Fibroblast of the aortic adventitia (primary cell): ENCODE data around the gene TRMT61A. TPM values are rescaled to one million over a fixed set of nuclear protein-coding genes. Genes with fewer than 3 reads are reported as not detected.

Experiments used
- DNase-seq: peaks from one replicate; pipeline ENCODE4 v3.0.0-alpha.2; 2010; ENCODE audit warnings: low read depth
- H3K4me3 ChIP-seq: 2 replicates; pipeline ENCODE4 v1.5.1; 2011; ENCODE audit warnings: low read depth, mild to moderate bottlenecking, control low read depth, low read length, moderate library complexity
- CTCF ChIP-seq: IDR thresholded peaks from 2 replicates; pipeline ENCODE4 v1.5.1; 2011; ENCODE audit warnings: mild to moderate bottlenecking, low read length, control low read depth, inconsistent platforms; ENCODE audit not compliant: insufficient read depth
- total RNA-seq: library from RNA; depleted of rRNA; stranded (reverse); fragments of >200 nt; gene quantifications from 2 replicates; pipeline ENCODE4 v1.2.3, GENCODE V29; 2012; ENCODE audit warnings: low replicate concordance

The TRMT61A gene
- total RNA-seq, 1 donor, result 9.2 TPM

GRCh38 chr14:103532216-103533136, 3.5 kb downstream of the TRMT61A start:
- no peak for DNase-seq
- no peak overlapping the region for H3K4me3 ChIP-seq
- no peak for TF ChIP-seq CTCF

- H3K4me3 ChIP-seq, result no peak overlapping the region
- TF ChIP-seq CTCF, result no peak
- DNase-seq, result no peak
Observed at GRCh38 chr14:103533137-103533998, 4.4 kb downstream of the TRMT61A start.

- no peak for TF ChIP-seq CTCF
- H3K4me3 ChIP-seq, result no peak overlapping the region
- DNase-seq, result no peak
Observed at GRCh38 chr14:103533999-103534575, 5.1 kb downstream of the TRMT61A start.

- DNase-seq, result no peak
- no peak for TF ChIP-seq CTCF
- H3K4me3 ChIP-seq, result no peak overlapping the region
Observed at GRCh38 chr14:103534576-103535061, 5.6 kb downstream of the TRMT61A start.

- DNase-seq, result no peak
- no peak for TF ChIP-seq CTCF
- no peak overlapping the region for H3K4me3 ChIP-seq
Observed at GRCh38 chr14:103535081-103535890, 6.3 kb downstream of the TRMT61A start.

- DNase-seq, result no peak
- no peak for TF ChIP-seq CTCF
Observed at GRCh38 chr14:103535891-103536565, 7.0 kb downstream of the TRMT61A start.

More at GRCh38 chr14:103535891-103536565, 7.0 kb downstream of the TRMT61A start:
- H3K4me3 ChIP-seq, result no peak overlapping the region
